ENCODE measurements around the gene GRPEL1. TPM values are rescaled to one million over a fixed set of nuclear protein-coding genes. Genes with fewer than 3 reads are reported as not detected.
A peak's percentile ranks its signal among the peaks of the same experiment; 100 is the strongest.

The GRPEL1 gene
- total RNA-seq, 1 experiment from 2014 or later: 40.7 TPM

DNA sequence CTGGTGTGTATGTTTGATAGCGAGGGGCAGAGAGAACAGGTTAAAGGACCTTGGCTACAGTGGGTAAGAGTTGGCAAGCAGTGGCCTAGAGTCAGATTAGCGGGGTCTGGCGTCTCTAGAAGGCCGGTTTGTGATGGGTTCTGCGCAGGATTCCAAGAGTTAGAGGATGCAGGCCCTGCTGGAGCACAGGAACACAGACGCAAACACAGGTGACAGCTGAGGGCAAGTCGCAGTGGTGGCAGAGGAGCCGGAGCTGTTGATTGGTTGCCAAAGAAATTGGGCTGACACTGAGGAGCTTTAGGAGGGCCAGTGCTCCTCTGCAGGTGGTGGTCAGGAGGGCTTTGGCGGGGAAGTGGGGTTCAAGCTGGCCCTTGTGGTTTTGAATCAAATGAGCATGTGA lies 20.9 kb downstream of the GRPEL1 start:
- 0 out of 5 replicates have a peak overlapping the region, but pooled peaks of 1 of the 2 experiments have one; percentile 4 for H3K4me3 Mint-ChIP-seq

More for the DNA sequence above, 20.9 kb downstream of the GRPEL1 start:
- Histone ChIP-seq H3K23me2 (ENCODE audit: insufficient read length, low read depth, low read length, poor library complexity, severe bottlenecking) (peaks cover 16% of the 10 kb centered on the region), H3K27me3 (ENCODE audit: insufficient read depth, low read length) (peaks cover 1% of the 10 kb centered on the region; the same call in 1 of the 2 replicates), H3K9me3 (ENCODE audit: control insufficient read depth, low read depth, low read length) (no peaks in the 10 kb centered on the region), H4K8ac (replicated peaks; ENCODE audit: insufficient read length, low read depth, low read length) (no peak overlapping the region), H3T11ph (ENCODE audit: low read length) (no peak overlapping the region), H3K56ac (ENCODE audit: insufficient read length, low read depth, low read length) (no peak overlapping the region), H4K20me1 (ENCODE audit: control insufficient read depth, insufficient read depth, insufficient read length) (no peaks in the 10 kb centered on the region), H3K4ac (ENCODE audit: low read depth, low read length) (no peak overlapping the region), H2BK15ac (ENCODE audit: low read depth, low read length) (no peak overlapping the region), H3K18ac (ENCODE audit: insufficient read length, low read depth, low read length) (no peak overlapping the region), H4K5ac (ENCODE audit: insufficient read length, low read depth, low read length) (no peak overlapping the region), H3K23ac (ENCODE audit: insufficient read length, low read depth, low read length) (no peak overlapping the region), H3K4me1 (ENCODE audit: insufficient read depth, low read length) (peaks cover 3% of the 10 kb centered on the region; the same call in 1 of the 2 replicates), H2BK120ac (ENCODE audit: low read depth, low read length, poor library complexity, severe bottlenecking) (no peak overlapping the region), H3K14ac (ENCODE audit: insufficient read depth, low read length) (no peak overlapping the region), H2BK20ac (ENCODE audit: low read depth, low read length, poor library complexity, severe bottlenecking) (no peak overlapping the region), H3K79me1 (ENCODE audit: insufficient read depth, low read depth, low read length, poor library complexity, severe bottlenecking) (peaks cover 4% of the 10 kb centered on the region), H2AFZ (ENCODE audit: low read length) (no peak overlapping the region), H3K27ac (ENCODE audit: insufficient read length, low read depth, low read length) (no peak overlapping the region), H4K91ac (ENCODE audit: insufficient read length, low read depth, low read length) (no peak overlapping the region), H3K79me2 (ENCODE audit: insufficient read depth, low read length) (peaks cover 10% of the 10 kb centered on the region), H2BK12ac (ENCODE audit: insufficient read length, low read depth, low read length) (no peak overlapping the region), H2AK5ac (ENCODE audit: insufficient read length, low read length) (no peak overlapping the region), H2BK5ac (ENCODE audit: insufficient read length, low read length) (no peak overlapping the region), H3K9ac (ENCODE audit: extremely low read depth, insufficient read length, low read length) (no peak overlapping the region), H3K4me2 (ENCODE audit: insufficient read depth, insufficient read length, low read length) (no peak overlapping the region)
- no CpG with 5 or more reads among the region's 9 CpGs for WGBS (ENCODE audit: extremely low coverage, insufficient read length, low lambda C conversion rate)
- Mint-ChIP-seq H3K4me1 (peaks cover 27 to 33% of the 10 kb centered on the region in 2 experiments), H3K36me3 (ENCODE audit: insufficient read depth in 1 of 3, low read depth in 3 of 3) (no peaks in the 10 kb centered on the region; a peak in 2 of 7 replicates), H3K27me3 (ENCODE audit: low read depth) (peaks cover 13% of the 10 kb centered on the region), H3K27ac (peak overlapping the region in 1 of 3 experiments; percentile 15; a peak in 2 of 7 replicates), H3K9me3 (no peaks in the 10 kb centered on the region)
- TF ChIP-seq, protein P1, sequence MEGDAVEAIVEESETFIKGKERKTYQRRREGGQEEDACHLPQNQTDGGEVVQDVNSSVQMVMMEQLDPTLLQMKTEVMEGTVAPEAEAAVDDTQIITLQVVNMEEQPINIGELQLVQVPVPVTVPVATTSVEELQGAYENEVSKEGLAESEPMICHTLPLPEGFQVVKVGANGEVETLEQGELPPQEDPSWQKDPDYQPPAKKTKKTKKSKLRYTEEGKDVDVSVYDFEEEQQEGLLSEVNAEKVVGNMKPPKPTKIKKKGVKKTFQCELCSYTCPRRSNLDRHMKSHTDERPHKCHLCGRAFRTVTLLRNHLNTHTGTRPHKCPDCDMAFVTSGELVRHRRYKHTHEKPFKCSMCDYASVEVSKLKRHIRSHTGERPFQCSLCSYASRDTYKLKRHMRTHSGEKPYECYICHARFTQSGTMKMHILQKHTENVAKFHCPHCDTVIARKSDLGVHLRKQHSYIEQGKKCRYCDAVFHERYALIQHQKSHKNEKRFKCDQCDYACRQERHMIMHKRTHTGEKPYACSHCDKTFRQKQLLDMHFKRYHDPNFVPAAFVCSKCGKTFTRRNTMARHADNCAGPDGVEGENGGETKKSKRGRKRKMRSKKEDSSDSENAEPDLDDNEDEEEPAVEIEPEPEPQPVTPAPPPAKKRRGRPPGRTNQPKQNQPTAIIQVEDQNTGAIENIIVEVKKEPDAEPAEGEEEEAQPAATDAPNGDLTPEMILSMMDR (conservative IDR thresholded peaks at IDR 0.05): no peak
- no peak for DNase-seq

Data from H9 (cell line).